H9 (cell line): Measurements from ENCODE around the gene TRIP10. TPM values are rescaled to one million over a fixed set of nuclear protein-coding genes. Genes with fewer than 3 reads are reported as not detected.

Experiments
- DNase-seq: peaks from one replicate; pipeline ENCODE4 v3.0.0-alpha.2; 2017
- H2AFZ ChIP-seq: one replicate; pipeline ENCODE4 v1.6.1; 2013; ENCODE audit warnings: mild to moderate bottlenecking, low read length, control low read depth, moderate library complexity
- H2AK5ac ChIP-seq: 2 replicates; pipeline ENCODE4 v1.6.1; 2013; ENCODE audit warnings: low read length, control low read depth, mixed read lengths; ENCODE audit not compliant: insufficient read length
- H2BK120ac ChIP-seq: one replicate; pipeline ENCODE4 v1.6.1; 2013; ENCODE audit warnings: low read depth, mild to moderate bottlenecking, low read length, control low read depth, inconsistent platforms; ENCODE audit not compliant: poor library complexity, severe bottlenecking
- H2BK12ac ChIP-seq: 2 replicates; pipeline ENCODE4 v1.6.1; 2013; ENCODE audit warnings: low read length, control low read depth, mixed read lengths, low read depth; ENCODE audit not compliant: insufficient read length
- H2BK15ac ChIP-seq: 2 replicates; pipeline ENCODE4 v1.6.1; 2013; ENCODE audit warnings: low read depth, low read length, control low read depth
- H2BK20ac ChIP-seq: one replicate; pipeline ENCODE4 v1.6.1; 2013; ENCODE audit warnings: low read depth, mild to moderate bottlenecking, low read length, control low read depth, inconsistent platforms; ENCODE audit not compliant: poor library complexity, severe bottlenecking
- H2BK5ac ChIP-seq: 2 replicates; pipeline ENCODE4 v1.6.1; 2013; ENCODE audit warnings: low read length, control low read depth, mixed read lengths; ENCODE audit not compliant: insufficient read length
- H3K14ac ChIP-seq: 2 replicates; pipeline ENCODE4 v1.6.1; 2013; ENCODE audit warnings: low read length, control low read depth; ENCODE audit not compliant: insufficient read depth
- H3K18ac ChIP-seq: 2 replicates; pipeline ENCODE4 v1.6.1; 2013; ENCODE audit warnings: low read depth, mild to moderate bottlenecking, mixed read lengths, low read length, control low read depth; ENCODE audit not compliant: insufficient read length
- H3K23ac ChIP-seq: 2 replicates; pipeline ENCODE4 v1.6.1; 2013; ENCODE audit warnings: low read length, control low read depth, mixed read lengths, low read depth; ENCODE audit not compliant: insufficient read length
- H3K23me2 ChIP-seq: 2 replicates; pipeline ENCODE4 v1.6.1; 2013; ENCODE audit warnings: low read depth, mild to moderate bottlenecking, mixed read lengths, low read length, control low read depth; ENCODE audit not compliant: insufficient read length, poor library complexity, severe bottlenecking
- H3K27ac ChIP-seq: 2 replicates; pipeline ENCODE4 v1.5.1; 2013; ENCODE audit warnings: low read length, control low read depth, mixed read lengths, low read depth; ENCODE audit not compliant: insufficient read length
- H3K27me3 ChIP-seq: 2 replicates; pipeline ENCODE4 v1.6.1; 2013; ENCODE audit warnings: low read length, control low read depth, inconsistent platforms; ENCODE audit not compliant: insufficient read depth
- H3K4ac ChIP-seq: 2 replicates; pipeline ENCODE4 v1.6.1; 2013; ENCODE audit warnings: low read depth, mild to moderate bottlenecking, control low read depth, inconsistent platforms, low read length, moderate library complexity
- H3K4me1 ChIP-seq: 2 replicates; pipeline ENCODE4 v1.6.1; 2013; ENCODE audit warnings: low read length, control low read depth, inconsistent platforms; ENCODE audit not compliant: insufficient read depth
- H3K4me2 ChIP-seq: 2 replicates; pipeline ENCODE4 v1.6.1; 2013; ENCODE audit warnings: low read length, control low read depth, mixed read lengths; ENCODE audit not compliant: insufficient read length, insufficient read depth
- H3K56ac ChIP-seq: 2 replicates; pipeline ENCODE4 v1.6.1; 2013; ENCODE audit warnings: low read depth, mild to moderate bottlenecking, mixed read lengths, low read length, control low read depth; ENCODE audit not compliant: insufficient read length
- H3K79me1 ChIP-seq: 2 replicates; pipeline ENCODE4 v1.6.1; 2013; ENCODE audit warnings: low read depth, mild to moderate bottlenecking, moderate library complexity, low read length, control low read depth, inconsistent platforms; ENCODE audit not compliant: insufficient read depth, poor library complexity, severe bottlenecking
- H3K79me2 ChIP-seq: 2 replicates; pipeline ENCODE4 v1.6.1; 2013; ENCODE audit warnings: low read length, control low read depth, inconsistent platforms; ENCODE audit not compliant: insufficient read depth
- H3K9ac ChIP-seq: 2 replicates; pipeline ENCODE4 v1.6.1; 2013; ENCODE audit warnings: low read length, control low read depth, mixed read lengths; ENCODE audit not compliant: insufficient read length; ENCODE audit errors: extremely low read depth
- H3K9me3 ChIP-seq: one replicate; pipeline ENCODE4 v1.6.1; 2013; ENCODE audit warnings: low read depth, low read length, inconsistent platforms; ENCODE audit not compliant: control insufficient read depth
- H3T11ph ChIP-seq: one replicate; pipeline ENCODE4 v1.6.1; 2013; ENCODE audit warnings: mild to moderate bottlenecking, low read length, control low read depth, inconsistent platforms
- H4K20me1 ChIP-seq: one replicate; pipeline ENCODE4 v1.6.1; 2013; ENCODE audit not compliant: control insufficient read depth, insufficient read length, insufficient read depth
- H4K5ac ChIP-seq: 2 replicates; pipeline ENCODE4 v1.6.1; 2013; ENCODE audit warnings: low read depth, mild to moderate bottlenecking, mixed read lengths, low read length, control low read depth; ENCODE audit not compliant: insufficient read length
- H4K8ac ChIP-seq: replicated peaks from 2 replicates; pipeline ENCODE4 v1.6.1; 2013; ENCODE audit warnings: low read length, control low read depth, mixed read lengths, low read depth; ENCODE audit not compliant: insufficient read length
- H4K91ac ChIP-seq: 2 replicates; pipeline ENCODE4 v1.6.1; 2013; ENCODE audit warnings: low read depth, mild to moderate bottlenecking, moderate library complexity, mixed read lengths, low read length, control low read depth; ENCODE audit not compliant: insufficient read length
- H3K27ac Mint-ChIP-seq, 3 experiments: 2 replicates in 2 of 3; 3 replicates in 1 of 3; pipeline ENCODE4 v1.8.0; 2020 to 2021; ENCODE audit warnings: mixed read lengths in 3 of 3, mild to moderate bottlenecking in 1 of 3, moderate library complexity in 1 of 3
- H3K27me3 Mint-ChIP-seq: 2 replicates; pipeline ENCODE4 v1.8.0; 2021; ENCODE audit warnings: low read depth, mild to moderate bottlenecking, moderate library complexity, mixed read lengths
- H3K36me3 Mint-ChIP-seq, 3 experiments: 2 replicates in 2 of 3; 3 replicates in 1 of 3; pipeline ENCODE4 v1.8.0; 2020 to 2021; ENCODE audit warnings: low read depth in 3 of 3, mixed read lengths in 3 of 3; ENCODE audit not compliant: insufficient read depth in 1 of 3
- H3K4me1 Mint-ChIP-seq, 2 experiments: 2 replicates each; pipeline ENCODE4 v1.8.0; 2020; ENCODE audit warnings: mixed read lengths in 2 of 2
- H3K4me3 Mint-ChIP-seq, 2 experiments: 2 replicates in 1 of 2; 3 replicates in 1 of 2; pipeline ENCODE4 v1.8.0; 2020 to 2021; ENCODE audit warnings: mild to moderate bottlenecking in 2 of 2, mixed read lengths in 2 of 2, moderate library complexity in 1 of 2
- H3K9me3 Mint-ChIP-seq, 2 experiments: 2 replicates in 1 of 2; 3 replicates in 1 of 2; pipeline ENCODE4 v1.8.0; 2020; ENCODE audit warnings: mild to moderate bottlenecking in 2 of 2, mixed read lengths in 2 of 2, moderate library complexity in 1 of 2
- CTCF ChIP-seq: fragments of 200-600 bp; sonication (generic); conservative IDR thresholded peaks from 3 replicates; pipeline ENCODE4 v1.8.0; 2021; ENCODE audit warnings: antibody characterized with exemption, mild to moderate bottlenecking
- WGBS: extraction: QIAGEN DNeasy Blood & Tissue Kit; methylation state at CpG from one replicate; pipeline ENCODE4 v1.1.7; 2013; ENCODE audit warnings: missing lambda C conversion rate, low lambda C conversion rate, mixed read lengths; ENCODE audit not compliant: insufficient read length; ENCODE audit errors: extremely low coverage; 5-methylcytosine and 5-hydroxymethylcytosine counted together
- total RNA-seq: library from RNA; stranded (reverse); gene quantifications from 2 replicates; pipeline ENCODE4 v1.2.1, GENCODE V29; 2021

Gene TRIP10
- total RNA-seq, 1 experiment from 2014 or later, result 56.4 TPM

- H3K4me2 ChIP-seq, result no peak overlapping the region
- H2AK5ac ChIP-seq, result no peak overlapping the region
- H3K79me2 ChIP-seq, result no peaks in the 10 kb centered on the region
- DNase-seq, result peak; percentile 48
- no peak overlapping the region for H3T11ph ChIP-seq
- Mint-ChIP-seq H3K27me3 (peaks cover 18% of the 10 kb centered on the region), H3K4me1 (peaks cover 0 to 26% of the 10 kb centered on the region in 2 experiments), H3K36me3 (peaks cover 0 to 4% (median 3%) of the 10 kb centered on the region in 3 experiments; a peak in 3 of 7 replicates), H3K27ac (peak overlapping the region in 1 of 3 experiments; percentile 11; a peak in 1 of 7 replicates), H3K4me3 (peak overlapping the region in 1 of 2 experiments; percentile 55; a peak in 1 of 5 replicates), H3K9me3 (peaks cover 7 to 11% of the 10 kb centered on the region in 2 experiments; a peak in 4 of 5 replicates)
- no peak overlapping the region for H3K18ac ChIP-seq
- H2BK5ac ChIP-seq, result no peak overlapping the region
- no peaks in the 10 kb centered on the region for H3K27me3 ChIP-seq
- no peak overlapping the region for H3K56ac ChIP-seq
- H2AFZ ChIP-seq, result no peak overlapping the region
- no peaks in the 10 kb centered on the region for H3K23me2 ChIP-seq
- WGBS, result no CpG with 5 or more reads among the region's 10 CpGs
- H4K8ac ChIP-seq, result no peak overlapping the region
- H2BK15ac ChIP-seq, result no peak overlapping the region
- no peak overlapping the region for H3K27ac ChIP-seq
- H3K79me1 ChIP-seq, result no peaks in the 10 kb centered on the region
- no peak overlapping the region for H2BK12ac ChIP-seq
- no peak overlapping the region for H3K14ac ChIP-seq
- H2BK20ac ChIP-seq, result no peak overlapping the region
- H4K20me1 ChIP-seq, result no peaks in the 10 kb centered on the region
- no peak overlapping the region for H3K4ac ChIP-seq
- no peak overlapping the region for H3K23ac ChIP-seq
- H2BK120ac ChIP-seq, result no peak overlapping the region
- no peak overlapping the region for H4K91ac ChIP-seq
- H3K9me3 ChIP-seq, result no peaks in the 10 kb centered on the region
- no peak overlapping the region for H4K5ac ChIP-seq
- no peak overlapping the region for H3K9ac ChIP-seq
- TF ChIP-seq CTCF, result peak; percentile 53; the same call in 2 of the 3 replicates
- H3K4me1 ChIP-seq, result no peaks in the 10 kb centered on the region; the same call in 1 of the 2 replicates
Observed at GRCh38 chr19:6717036-6717435, 22.4 kb upstream of the TRIP10 start.
